GM13976 (cell line): ENCODE measurements around the gene SERPINB10.
"Not testable (repeated sequence)": the region's sequence is repeated elsewhere in the genome, so short reads cannot be mapped to it uniquely, and the experiment has no call there.

Source experiments
- DNase-seq: peaks from one replicate; pipeline ENCODE4 v3.0.0; 2012; ENCODE audit warnings: low spot score
- CTCF ChIP-seq: IDR thresholded peaks from 2 replicates; pipeline ENCODE4 v1.5.1; 2012; ENCODE audit warnings: borderline replicate concordance, mild to moderate bottlenecking; ENCODE audit not compliant: insufficient read depth; ENCODE audit errors: extremely low read depth, missing control alignments, control extremely low read depth
- in situ Hi-C: fragments of 300-500 bp; cut with MboI; formaldehyde crosslinking; loops from one replicate; pipeline ENCODE4 v1.12.0; 2022; ENCODE audit warnings: low sequenced_read_pairs, mixed read lengths, inconsistent platforms; ENCODE audit not compliant: unreplicated experiment

The SERPINB10 gene

GRCh38 chr18:63936156-63936931, 28.6 kb downstream of the SERPINB10 start:
- peak; percentile 62 for TF ChIP-seq CTCF
- in situ Hi-C loops: loop anchor here (10.0 kb wide), 1 partner anchor 92 kb away; no protein-coding TSS in a partner anchor
- peak; percentile 88 for DNase-seq

GRCh38 chr18:63936932-63937393, 29.2 kb downstream of the SERPINB10 start:
- in situ Hi-C loops: loop anchor here (10.0 kb wide), 1 partner anchor 92 kb away; no protein-coding TSS in a partner anchor
- no peak for DNase-seq

GRCh38 chr18:63940008-63940407, 32.2 kb downstream of the SERPINB10 start:
- in situ Hi-C loops: no loop called here
- TF ChIP-seq CTCF: no peak
- no peak for DNase-seq

More at GRCh38 chr18:63936932-63937393, 29.2 kb downstream of the SERPINB10 start:
- TF ChIP-seq CTCF: no peak

- DNase-seq, in situ Hi-C loops: not testable (repeated sequence)
These were observed 32.8 kb downstream of the SERPINB10 start for GRCh38 chr18:63940543-63941050.

GRCh38 chr18:63947051-63947790, 39.5 kb downstream of the SERPINB10 start:
- in situ Hi-C loops: no loop called here
- no peak for DNase-seq
- no peak for TF ChIP-seq CTCF

- peak; percentile 86 for DNase-seq
- no peak for TF ChIP-seq CTCF
- in situ Hi-C loops: no loop called here
These were observed 41.4 kb downstream of the SERPINB10 start, which contains the start of gene HMSD for GRCh38 chr18:63949068-63949737. Gene HMSD (plus strand): TSS chr18:63949301. CDS start chr18:63953456, 4,155 bp downstream.
